ENCODE data around the gene SNAP25. TPM values are rescaled to one million over a fixed set of nuclear protein-coding genes. Genes with fewer than 3 reads are reported as not detected.

The SNAP25 gene
- total and polyA plus RNA-seq, 10 of the 15 experiments (the other 5 are each of a cell fraction or from before 2014, with no cell fraction given), result not detected

GRCh38 chr20:10169752-10170151, 48.9 kb upstream of the SNAP25 start (continued):
- no peak for TF ChIP-seq SPI1 (IDR thresholded peaks at IDR 0.05; ENCODE audit: borderline replicate concordance, insufficient read depth, low read depth, low read length)
- TF ChIP-seq ZBED1 (IDR thresholded peaks at IDR 0.05; ENCODE audit: borderline replicate concordance), result no peak
- no peak for TF ChIP-seq KAT2A (conservative IDR thresholded peaks at IDR 0.05; ENCODE audit: control insufficient read depth, low read depth, low read length)
- TF ChIP-seq CBFB (IDR thresholded peaks at IDR 0.05; ENCODE audit: low read depth), result no peak
- TF ChIP-seq ZNF384 (IDR thresholded peaks at IDR 0.05; ENCODE audit: borderline replicate concordance, low read depth, low read length), result no peak
- TF ChIP-seq SUZ12 (IDR thresholded peaks at IDR 0.05; ENCODE audit: unreplicated experiment), result no peak
- no peak for TF ChIP-seq E2F8 (IDR thresholded peaks at IDR 0.05; ENCODE audit: low read depth, partially characterized antibody)
- no peak for TF ChIP-seq RBBP5 (conservative IDR thresholded peaks at IDR 0.05)

GRCh38 chr20:10170261-10170660, 48.4 kb upstream of the SNAP25 start:
- intact Hi-C loops (cut with micrococcal nuclease; ENCODE audit: unreplicated experiment), result no loop called here
- Histone ChIP-seq H3K79me2 (ENCODE audit: control insufficient read depth, insufficient read depth, low read length) (no peaks in the 10 kb centered on the region), H3K4me1 (ENCODE audit: control insufficient read depth, insufficient read depth, low read length) (no peaks in the 10 kb centered on the region), H3K27ac (ENCODE audit: control insufficient read depth, insufficient read depth) (no peak overlapping the region), H3K27me3 (replicated peaks in 1 of 2; ENCODE audit: control insufficient read depth in 2 of 2, insufficient read depth in 2 of 2, low read length in 1 of 2) (peaks cover 0 to 3% of the 10 kb centered on the region in 2 experiments; a peak in 2 of 4 replicates), H2AFZ (ENCODE audit: control insufficient read depth, low read depth, low read length) (no peak overlapping the region), H4K20me1 (ENCODE audit: control insufficient read depth, insufficient read depth) (no peaks in the 10 kb centered on the region), H3K9me3 (replicated peaks; ENCODE audit: control insufficient read depth, insufficient read depth, low read length) (no peaks in the 10 kb centered on the region), H3K9ac (ENCODE audit: control insufficient read depth, insufficient read depth, low read length) (no peak overlapping the region), H3K4me3 (no peak overlapping the region), H3K36me3 (ENCODE audit: control insufficient read depth in 2 of 2, insufficient read depth in 2 of 2, low read length in 1 of 2) (no peaks in the 10 kb centered on the region), H3K4me2 (ENCODE audit: control insufficient read depth, insufficient read depth) (no peak overlapping the region)
- ChIA-PET CTCF (interaction anchor here (1.3 kb wide), 1 partner anchor 55 kb away, joined by 3 read pairs; no protein-coding TSS in a partner anchor), RAD21 (ENCODE audit: unreplicated experiment) (no interaction called here), POLR2A (no interaction called here), SMC1A (ENCODE audit: uncharacterized antibody, unreplicated experiment) (no interaction called here)
- DNase-seq (ENCODE audit: low read depth, low spot score), result no peak
- WGBS (ENCODE audit: insufficient coverage, insufficient replicate concordance, low lambda C conversion rate, missing lambda C conversion rate), result 0% methylated on average over 2 of the region's 2 CpGs
- no peak for FAIRE-seq
- in situ Hi-C loops (cut with MboI), result no loop called here
- ATAC-seq, result no peak
- no TSS peak for BruUV-seq (replicated peaks)
- TF ChIP-seq WRNIP1 (IDR thresholded peaks at IDR 0.05; ENCODE audit: borderline replicate concordance, low read depth, low read length) (no peak), HSF1 (IDR thresholded peaks at IDR 0.05; ENCODE audit: low read depth, low read length) (no peak), MAX (IDR thresholded peaks at IDR 0.05; ENCODE audit: low read depth, low read length) (no peak), ZNF687 (IDR thresholded peaks at IDR 0.05) (no peak), MTA2 (IDR thresholded peaks at IDR 0.05; ENCODE audit: low read depth) (no peak), ATF3 (IDR thresholded peaks at IDR 0.05; ENCODE audit: borderline replicate concordance, extremely low read depth, low read depth, low read length) (no peak), HCFC1 (IDR thresholded peaks at IDR 0.05; ENCODE audit: low read length) (no peak)
